Dermis blood vessel endothelial cell (primary cell): Measurements from ENCODE around the gene CCDC146. TPM values are rescaled to one million over a fixed set of nuclear protein-coding genes. Genes with fewer than 3 reads are reported as not detected.
"Not testable (repeated sequence)": the region's sequence is repeated elsewhere in the genome, so short reads cannot be mapped to it uniquely, and the experiment has no call there.

Experiments
- DNase-seq: peaks from one replicate; pipeline ENCODE4 v3.0.0; 2010
- total RNA-seq: library from RNA; depleted of rRNA; stranded (reverse); fragments of >200 nt; gene quantifications from 2 replicates; pipeline ENCODE4 v1.2.3, GENCODE V29; 2014

CCDC146 gene, protein sequence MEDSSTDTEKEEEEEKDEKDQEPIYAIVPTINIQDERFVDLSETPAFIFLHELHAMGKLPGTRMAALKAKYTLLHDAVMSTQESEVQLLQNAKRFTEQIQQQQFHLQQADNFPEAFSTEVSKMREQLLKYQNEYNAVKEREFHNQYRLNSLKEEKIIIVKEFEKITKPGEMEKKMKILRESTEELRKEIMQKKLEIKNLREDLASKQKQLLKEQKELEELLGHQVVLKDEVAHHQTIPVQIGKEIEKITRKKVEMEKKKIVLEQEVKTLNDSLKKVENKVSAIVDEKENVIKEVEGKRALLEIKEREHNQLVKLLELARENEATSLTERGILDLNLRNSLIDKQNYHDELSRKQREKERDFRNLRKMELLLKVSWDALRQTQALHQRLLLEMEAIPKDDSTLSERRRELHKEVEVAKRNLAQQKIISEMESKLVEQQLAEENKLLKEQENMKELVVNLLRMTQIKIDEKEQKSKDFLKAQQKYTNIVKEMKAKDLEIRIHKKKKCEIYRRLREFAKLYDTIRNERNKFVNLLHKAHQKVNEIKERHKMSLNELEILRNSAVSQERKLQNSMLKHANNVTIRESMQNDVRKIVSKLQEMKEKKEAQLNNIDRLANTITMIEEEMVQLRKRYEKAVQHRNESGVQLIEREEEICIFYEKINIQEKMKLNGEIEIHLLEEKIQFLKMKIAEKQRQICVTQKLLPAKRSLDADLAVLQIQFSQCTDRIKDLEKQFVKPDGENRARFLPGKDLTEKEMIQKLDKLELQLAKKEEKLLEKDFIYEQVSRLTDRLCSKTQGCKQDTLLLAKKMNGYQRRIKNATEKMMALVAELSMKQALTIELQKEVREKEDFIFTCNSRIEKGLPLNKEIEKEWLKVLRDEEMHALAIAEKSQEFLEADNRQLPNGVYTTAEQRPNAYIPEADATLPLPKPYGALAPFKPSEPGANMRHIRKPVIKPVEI
- 1.4 and 2.4 TPM in 2 replicates for total RNA-seq

DNA sequence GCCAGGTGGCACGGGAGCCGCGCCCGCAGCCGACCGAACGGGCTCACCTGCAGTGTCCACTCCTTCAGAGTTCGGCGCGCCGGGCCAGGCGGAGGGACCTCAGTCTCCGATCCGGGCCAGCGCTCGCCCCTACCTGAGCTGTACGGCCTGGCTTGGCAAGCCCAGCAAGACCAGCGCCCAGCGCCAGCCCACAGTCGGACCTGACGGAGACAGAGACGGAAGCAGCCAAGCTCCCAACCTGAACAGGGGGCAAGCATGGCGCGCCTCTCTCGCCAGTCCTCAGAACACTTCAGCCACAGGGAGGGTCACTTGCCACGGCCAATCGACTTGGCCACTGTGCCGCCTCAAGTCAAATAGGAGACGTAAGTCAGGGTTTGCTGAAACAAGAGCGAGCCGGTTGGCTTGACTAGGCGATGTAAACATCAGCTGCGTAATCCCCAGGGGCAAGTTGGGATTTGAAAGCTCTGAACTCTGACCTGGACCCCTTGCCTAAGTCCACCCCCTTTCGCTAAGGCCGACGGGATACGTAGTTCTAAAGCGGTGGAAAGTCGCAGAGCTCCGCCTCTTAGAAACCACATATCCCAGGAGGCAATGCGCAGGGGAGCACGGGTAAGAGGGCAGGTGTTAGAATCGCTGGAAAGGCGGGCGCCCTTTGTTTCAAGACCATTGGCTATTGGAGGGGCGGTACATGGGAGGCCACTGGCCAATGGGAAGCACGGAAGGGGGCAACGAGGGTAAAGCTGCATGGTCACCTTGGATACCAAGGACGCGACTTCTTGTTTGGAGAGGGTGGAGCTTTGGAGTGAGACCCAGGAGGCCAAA, at the start of gene CCDC146:
Gene CCDC146, plus strand, starts transcription at position 756 of the 822 bp plus-strand sequence. CDS start 45,054 bp downstream, outside the sequence.
- peak; percentile 99 for DNase-seq

DNA sequence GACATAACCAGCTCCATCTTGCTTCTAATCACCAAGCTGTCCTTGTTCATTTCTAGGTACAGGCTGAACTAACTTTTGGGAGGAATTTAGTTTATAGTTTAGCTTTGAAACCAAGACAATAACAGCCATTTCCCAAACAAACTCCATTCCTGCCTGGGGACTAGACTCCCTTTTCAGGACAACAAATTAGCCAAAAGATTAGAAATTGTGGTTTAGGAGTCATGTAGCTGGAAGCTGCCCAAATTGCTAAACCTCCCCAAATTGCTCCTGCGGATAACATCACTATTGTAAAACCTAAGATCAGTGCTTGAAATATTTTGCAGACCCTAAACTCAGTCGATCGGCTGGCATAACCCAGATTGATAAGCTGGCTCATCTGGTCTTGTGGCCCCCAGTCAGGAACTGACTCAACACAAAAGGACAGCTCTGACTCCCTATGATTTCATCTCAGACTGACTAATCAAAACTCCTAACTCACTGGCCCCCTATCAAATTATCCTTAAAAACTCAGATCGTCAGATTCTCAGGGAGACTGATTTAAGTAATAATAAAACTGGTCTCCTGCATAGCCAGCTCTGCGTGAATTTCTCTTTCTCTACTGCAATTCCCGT, 47.5 kb upstream of the CCDC146 start:
- peak; percentile 6 for DNase-seq

DNA sequence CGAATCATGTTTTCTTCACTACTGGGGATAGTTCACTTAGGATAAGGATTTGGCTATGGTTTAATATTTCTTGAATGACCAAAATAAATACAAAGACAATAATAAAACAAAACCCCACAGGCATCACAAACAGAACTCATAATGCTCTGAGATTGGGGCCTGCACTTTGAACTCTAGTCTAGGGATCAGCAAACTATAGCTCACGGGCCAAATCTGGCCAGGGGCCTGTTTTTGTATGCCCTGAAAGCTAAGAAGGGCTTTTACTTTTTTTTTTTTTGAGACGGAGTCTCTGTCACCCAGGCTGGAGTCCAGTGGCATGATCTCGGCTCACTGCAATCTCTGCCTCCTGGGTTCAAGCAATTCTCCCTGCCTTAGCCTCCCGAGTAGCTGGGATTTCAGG, 45.4 kb upstream of the CCDC146 start:
- not testable (repeated sequence) for DNase-seq

DNA sequence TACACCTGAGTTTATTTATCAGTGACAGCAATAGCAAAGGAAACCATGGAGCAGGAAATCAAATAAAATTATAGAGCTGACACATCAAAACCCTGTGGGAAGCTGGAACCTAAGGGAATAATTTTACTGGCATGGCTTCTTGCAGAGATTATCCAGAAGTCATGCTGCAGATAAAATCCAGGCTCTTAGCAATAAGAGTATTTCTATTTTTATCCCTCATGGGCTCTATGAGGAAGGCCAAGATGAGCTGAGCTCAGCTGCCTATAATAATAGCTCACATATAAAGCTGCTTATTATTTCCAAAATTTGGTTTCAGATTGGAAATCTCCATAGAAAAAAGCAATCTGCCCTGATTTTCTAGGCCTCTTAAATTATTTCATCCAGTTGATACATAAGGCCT, 43.3 kb upstream of the CCDC146 start:
- DNase-seq: not testable (repeated sequence)

DNA sequence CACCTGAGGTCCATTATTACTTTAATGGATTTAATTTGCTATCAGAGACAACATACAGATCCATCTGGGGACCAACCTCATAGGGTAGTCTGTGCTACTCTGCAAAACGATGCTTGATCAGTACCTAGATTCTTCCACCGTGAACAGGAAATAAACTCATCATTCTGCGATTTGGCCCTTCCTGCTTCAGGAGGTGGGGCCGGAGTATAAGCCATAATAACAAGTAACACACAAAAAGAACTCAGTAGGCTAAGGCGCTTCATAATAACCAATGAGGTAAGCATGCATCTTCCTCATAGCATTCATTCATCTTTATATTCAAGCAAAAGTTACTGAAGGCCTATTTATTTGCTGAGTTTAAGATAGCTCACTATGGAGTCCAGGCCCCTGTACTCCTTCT, 42.8 kb upstream of the CCDC146 start:
- DNase-seq: peak; percentile 60

DNA sequence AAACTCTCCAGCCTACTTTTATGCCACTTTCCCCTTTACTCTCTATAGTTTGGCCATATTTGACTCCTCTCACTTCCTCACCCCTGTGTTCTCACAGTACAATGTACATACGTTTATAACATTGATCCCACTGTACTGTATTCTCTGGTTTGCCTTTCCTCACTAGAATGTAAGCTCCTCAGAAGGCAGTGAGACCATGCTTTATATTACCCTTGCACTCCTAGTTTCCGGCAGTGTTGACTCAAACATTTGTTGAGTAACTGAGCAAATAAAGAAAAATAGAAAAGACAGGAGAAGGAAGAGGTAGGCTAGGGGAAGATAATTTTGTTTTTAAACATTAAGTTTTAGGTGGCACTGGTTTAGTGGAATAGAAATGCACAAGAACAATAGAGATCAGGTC, 42.2 kb upstream of the CCDC146 start:
- not testable (repeated sequence) for DNase-seq

DNA sequence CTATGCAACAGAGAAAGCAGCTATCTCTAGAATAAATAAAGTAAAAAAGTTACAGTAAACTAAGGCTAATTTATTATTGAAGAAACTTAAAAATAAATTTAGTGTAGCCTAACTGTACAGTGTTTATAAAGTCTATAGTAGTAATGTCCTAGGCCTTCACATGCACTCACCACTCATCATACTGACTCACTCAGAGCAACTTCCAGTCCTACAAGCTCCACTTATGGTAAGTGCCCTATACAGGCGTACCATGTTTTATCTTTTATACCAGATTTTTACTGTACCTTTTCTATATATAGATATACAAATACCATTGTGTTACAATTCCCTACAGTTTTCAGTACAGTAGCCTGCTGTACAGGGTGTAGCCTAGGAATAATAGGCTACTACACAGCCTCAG, 40.2 kb upstream of the CCDC146 start:
- not testable (repeated sequence) for DNase-seq

DNA sequence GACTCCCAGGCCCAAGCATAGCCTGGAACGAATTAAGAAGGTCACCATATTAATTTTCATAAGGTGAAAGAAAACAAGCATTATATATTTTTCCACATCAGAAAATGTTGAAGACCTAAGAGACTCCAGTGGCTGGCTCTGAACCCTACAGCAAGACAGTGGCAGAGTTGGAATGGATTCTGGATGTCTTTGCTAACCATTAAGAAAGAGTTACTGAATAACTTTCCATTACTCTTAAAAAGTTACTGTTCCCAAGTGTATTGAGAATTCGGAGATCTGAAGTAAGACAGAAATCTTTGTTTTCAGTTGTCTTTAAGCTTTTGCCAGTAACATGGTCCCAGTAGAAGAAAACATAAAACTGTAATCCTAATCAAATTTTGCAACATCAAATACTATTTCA, 30.1 kb upstream of the CCDC146 start:
- not testable (repeated sequence) for DNase-seq

DNA sequence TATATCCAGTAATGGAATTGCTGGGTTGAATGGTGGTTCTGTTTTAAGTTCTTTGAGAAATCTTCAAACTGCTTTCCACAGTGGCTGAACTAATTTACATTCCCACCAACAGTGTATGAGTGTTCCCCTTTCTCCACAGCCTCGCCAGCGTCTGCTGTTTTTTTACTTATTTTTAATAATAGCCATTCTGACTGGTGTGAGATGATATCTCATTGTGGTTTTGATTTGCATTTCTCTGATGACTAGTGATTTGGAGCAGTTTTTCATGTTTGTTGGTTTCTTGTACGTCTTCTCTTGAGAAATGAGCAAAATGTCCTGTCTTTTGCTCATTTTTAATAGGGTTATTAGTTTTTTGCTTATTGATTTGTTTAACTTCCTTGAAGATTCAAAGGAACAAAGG, 21.9 kb upstream of the CCDC146 start:
- not testable (repeated sequence) for DNase-seq

DNA sequence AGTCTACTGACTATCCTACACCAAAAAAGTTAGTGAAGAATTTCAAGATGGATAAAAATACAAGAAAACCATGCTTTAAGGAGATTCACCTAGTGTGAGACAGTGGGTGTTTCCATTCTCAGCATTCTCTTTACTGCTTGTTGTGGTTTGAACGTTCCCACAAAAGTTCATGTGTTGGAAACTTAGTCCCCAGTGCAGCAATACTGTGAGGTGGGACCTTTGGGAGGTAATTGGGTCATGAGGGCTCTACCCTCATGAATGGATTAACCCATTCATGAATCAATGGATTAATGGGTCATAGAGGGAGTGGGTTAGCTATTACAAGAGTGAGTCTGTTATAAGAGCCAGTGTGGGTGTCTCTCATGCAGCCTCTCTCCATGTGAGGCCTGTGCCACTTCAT, 21.2 kb upstream of the CCDC146 start:
- not testable (repeated sequence) for DNase-seq

DNA sequence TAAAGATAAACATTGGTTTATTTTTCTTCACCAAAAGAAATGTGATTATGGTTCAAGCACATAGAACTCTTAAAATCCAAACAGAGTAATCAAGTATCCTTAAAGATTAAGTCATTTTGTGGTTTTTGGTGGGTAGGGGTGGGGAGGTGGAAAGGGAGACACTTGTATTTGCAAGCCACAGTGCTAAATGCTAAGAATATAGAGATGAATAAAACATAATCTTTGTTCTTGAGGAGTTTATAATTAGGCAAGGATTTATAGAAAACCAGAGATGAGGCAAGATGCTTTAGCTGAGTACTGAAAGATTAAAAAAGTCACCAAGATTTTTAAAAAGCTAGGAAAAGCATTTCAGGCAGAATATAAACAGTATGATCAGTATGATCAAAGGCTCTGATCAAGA, 19.7 kb upstream of the CCDC146 start:
- not testable (repeated sequence) for DNase-seq

DNA sequence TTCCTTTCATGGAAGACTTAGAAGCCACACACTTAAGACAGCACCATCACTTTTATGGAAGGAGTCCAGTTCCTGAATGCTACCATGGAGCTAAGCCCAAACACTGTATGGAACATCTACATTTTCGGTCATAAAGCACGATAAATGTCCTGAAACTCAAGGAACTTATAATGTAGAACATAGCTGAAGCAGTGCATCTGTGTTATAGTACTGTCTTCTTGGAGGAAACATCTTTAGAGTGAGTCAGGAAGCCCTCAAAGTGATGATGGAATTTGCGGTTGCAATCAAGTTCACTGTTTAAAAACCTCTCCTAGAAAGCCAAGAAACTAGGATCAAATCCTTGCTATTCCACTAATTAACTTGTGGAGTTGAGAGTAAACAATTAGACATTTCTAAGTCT, 16.5 kb upstream of the CCDC146 start:
- peak; percentile 2 for DNase-seq

DNA sequence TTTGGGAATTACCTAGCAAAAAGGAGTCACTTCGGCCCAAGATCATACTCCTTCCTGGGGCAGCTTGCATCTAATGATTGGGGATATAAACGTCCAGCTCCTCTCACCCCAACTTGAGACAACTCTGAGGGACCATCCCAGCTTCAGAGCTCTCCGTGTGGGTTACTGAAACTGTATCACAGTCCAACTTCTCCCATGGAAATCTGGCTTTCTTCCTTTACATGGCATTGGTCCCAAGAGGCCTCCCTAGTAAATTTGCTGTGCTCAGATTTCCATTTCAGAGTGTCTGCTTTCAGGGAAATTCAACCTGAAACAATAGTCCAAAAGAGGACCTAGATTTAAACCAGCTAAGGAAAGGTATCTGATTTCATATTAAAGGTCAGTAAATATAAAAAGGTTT, 14.8 kb upstream of the CCDC146 start:
- not testable (repeated sequence) for DNase-seq

DNA sequence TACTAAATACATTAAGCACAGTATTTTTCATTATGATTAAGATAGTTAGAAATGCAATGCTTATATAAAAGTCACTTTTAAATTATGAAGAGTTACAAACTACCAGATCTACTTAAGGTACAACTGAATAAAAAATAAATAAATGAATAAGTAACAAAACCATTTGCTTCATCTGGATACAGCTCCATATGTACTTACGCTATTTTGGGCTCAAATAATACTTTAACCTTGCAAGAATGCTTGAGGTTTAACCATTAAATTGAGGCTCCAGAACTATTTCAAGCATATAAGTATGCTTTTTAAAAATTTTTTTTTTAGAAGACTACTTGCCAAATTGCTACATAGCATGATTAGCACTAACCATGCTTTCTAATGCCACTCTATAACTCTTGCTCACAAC, 14.1 kb upstream of the CCDC146 start:
- not testable (repeated sequence) for DNase-seq

DNA sequence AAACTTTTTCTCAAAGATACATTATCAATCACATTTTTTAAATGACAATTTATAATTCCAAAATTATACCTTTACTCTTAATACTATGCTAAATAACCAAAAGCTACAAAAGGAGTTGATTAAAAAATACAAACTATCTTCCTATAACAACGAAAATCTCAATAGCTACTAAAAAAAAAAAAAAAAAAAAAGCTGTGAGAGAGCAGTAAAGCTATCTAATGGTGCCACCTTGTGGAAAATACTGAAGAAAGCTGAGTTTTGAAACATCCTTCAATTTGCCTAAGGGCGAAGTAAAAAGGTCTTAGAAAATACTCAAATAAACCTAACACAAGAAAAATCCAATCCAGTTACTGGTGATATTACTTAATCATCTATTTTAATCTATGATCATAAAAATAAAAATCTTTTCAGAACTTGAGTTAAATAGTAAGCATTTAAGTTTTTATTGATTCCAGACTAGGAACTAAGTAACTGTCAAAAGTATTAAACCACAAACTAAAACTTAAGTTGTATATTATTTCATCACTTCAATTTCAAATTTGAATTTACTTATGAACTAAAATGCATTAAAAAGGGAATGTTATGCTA, 9.6 kb upstream of the CCDC146 start:
- peak; percentile 7 for DNase-seq

DNA sequence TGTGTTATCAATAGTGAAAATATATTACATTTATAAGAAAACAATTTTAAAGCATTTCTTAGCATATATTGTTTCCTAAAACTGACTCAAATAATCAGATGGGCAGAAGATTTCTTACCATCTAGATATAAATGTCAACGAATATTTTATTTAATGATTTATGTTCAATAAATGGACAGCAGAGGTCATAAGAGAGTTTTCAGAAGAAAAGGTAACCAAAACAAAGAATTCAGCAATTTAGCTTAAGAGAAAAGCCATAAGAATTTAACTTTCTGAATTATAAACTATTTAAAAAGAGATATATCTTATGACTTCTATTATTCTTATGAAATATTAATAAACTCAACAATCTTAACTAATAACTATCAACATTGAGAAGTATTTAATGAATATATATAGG, 3.1 kb downstream of the CCDC146 start:
- peak; percentile 4 for DNase-seq

DNA sequence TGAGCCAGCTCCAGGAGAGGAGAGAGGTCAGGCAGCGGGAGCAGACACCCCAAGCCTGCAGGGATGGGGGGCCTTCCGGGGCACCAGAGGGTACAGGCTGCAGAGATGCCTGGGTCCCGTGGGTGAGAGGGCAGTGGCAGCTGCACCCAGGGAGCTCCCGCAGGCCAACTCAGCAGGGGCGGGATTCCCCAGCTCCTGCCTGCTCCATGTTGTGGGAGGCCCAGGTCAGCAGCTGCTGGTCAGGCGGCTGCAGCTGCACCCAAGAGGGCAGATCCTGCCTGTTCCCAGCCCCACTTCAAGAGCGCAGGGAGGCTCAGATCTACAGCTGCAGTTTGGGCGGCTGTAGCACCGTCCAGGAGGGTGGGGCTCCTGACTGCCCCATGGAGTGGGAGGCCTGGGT, 4.6 kb downstream of the CCDC146 start:
- not testable (repeated sequence) for DNase-seq

DNA sequence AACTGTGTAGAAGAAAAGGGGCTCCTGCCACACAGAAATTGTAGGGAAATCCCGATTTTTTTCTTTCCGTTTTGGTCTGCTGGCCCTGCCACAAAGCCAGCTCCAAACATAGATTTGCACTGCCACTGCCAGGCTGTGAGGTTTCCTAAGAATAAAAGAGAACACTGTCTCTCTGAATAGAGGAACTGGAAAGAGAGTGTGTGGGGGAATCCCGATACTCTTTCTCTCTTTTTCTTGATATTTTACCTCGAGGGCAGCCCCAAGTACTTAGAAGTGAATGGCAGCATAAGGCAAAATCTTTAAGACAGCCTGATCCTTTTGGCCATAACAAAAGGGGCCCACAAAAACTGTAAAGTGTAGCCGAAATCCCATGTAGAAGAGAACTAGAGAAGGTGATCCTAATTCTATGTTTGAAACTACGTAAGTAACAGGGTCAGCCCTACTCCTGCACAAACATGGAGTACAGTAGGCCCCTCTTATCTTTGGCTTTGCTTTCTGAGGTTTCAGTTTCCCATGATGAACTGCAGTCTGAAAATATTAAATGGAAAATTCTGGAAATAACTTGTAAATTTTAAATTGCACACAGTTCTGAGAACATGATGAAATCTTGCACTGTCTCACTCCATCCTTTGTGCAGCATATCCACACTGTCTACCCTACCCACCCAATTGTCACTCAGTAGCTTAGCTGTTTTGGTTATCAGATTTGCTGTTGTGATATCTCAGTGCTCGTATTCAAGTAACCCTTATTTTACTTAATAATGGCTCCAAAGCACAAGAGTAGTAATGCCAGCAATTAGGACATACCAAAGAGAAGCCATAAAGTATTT, 6.4 kb downstream of the CCDC146 start:
- DNase-seq: not testable (repeated sequence)

DNA sequence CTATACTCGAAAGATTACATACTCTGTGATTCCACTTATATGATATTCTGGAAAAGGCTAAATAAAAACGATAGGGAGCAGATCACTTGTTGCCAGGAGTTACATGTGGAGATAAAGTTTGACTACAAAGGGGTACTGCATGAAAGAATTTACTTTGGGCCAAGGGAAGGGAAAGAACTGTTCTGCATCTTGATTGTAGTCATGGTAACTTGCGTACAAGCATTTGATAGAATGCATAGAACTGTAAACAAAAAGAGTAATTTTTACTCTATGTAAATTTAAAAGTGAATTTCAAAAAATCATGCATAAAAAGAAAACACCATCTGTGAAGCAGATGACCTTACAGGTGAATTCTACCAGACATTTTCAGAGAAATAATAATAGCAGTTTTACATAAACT, 9.4 kb downstream of the CCDC146 start:
- DNase-seq: not testable (repeated sequence)

DNA sequence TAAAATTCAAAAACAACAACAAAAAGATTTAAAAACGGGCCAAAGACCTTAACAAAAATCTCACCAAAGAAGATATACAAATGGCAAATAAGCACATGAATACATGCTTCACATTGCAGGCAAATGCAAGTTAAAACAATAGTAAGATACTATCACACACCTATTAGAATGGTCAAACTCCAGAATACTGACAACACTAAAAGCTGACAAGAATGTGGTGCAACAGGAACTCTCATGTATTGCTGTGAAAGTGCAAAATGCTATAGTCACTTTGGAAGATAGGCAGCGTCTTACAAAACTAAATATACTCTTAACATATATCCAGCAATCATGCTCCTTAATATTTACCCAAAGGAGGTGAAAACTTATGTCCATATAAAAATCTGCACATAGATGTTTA, 16.3 kb downstream of the CCDC146 start:
- DNase-seq: not testable (repeated sequence)

DNA sequence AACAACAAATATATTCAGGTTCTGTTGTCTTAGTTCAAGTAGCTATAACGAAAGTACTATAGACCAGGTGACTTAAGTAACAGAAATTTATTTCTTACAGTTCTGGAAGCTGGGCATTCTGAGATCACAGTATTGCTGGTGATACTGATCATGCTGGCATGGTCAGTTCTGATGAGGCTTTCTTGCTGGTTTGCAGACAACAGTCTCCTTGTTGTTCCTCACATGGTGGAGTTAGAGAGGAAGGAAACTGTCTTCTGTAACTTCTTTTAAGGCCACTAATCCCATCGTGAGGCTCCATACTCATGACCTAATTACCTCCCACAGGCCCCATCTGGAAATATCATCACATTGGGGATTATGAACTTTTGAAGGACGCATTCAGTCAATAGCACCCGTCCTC, 17.9 kb downstream of the CCDC146 start:
- not testable (repeated sequence) for DNase-seq
